Activated CD8-positive, alpha-beta memory T cell treated with anti-CD3 and anti-CD28 coated beads, Interleukin-2, amount 50 U/mL, for 1 hour (primary cell): ENCODE data around the gene XRN2.

Source experiments
- DNase-seq: peaks from one replicate; pipeline ENCODE4 v3.0.0-alpha.2; 2020; ENCODE audit errors: extremely low read depth

XRN2 gene

DNA sequence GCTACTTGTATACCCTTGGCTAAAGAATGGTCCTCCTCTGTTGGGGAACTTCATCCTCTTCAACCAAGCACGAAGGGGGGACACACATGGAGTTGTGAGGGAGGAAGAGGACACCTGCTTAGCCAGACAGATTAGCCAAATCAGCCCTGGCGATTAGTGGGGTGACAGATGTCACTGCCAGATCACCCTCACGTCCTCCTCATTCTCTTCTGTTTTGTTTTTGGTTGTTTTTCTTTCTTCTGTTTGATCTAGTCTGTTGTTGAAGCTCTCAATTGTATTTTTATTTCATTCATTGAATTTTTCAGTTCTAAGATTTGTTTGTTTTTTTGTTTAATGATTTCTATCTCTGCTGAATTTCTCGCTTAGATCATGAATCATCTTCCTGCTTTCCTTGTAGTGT is 121.7 kb downstream of the XRN2 start:
- DNase-seq, result no peak

DNA sequence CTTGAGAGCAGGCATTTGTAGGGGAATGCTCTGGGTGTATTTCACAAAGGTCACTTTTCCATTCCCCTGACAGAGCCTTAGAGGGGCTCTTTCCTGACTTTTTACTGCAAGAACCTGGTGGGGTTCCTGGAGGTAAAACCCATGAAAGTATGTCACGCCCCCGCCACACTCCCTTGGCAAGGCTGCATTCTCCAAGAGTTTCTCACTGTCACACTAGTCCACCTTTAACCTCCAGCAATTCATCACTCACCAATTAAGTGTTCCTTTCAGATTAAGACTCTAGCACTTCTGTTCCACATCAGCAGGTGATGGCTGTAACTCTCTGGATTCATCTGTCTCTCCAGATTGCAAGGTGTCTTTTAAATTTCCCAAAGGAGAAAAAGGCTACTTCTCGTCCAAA is 126.9 kb downstream of the XRN2 start:
- DNase-seq, result no peak

DNA sequence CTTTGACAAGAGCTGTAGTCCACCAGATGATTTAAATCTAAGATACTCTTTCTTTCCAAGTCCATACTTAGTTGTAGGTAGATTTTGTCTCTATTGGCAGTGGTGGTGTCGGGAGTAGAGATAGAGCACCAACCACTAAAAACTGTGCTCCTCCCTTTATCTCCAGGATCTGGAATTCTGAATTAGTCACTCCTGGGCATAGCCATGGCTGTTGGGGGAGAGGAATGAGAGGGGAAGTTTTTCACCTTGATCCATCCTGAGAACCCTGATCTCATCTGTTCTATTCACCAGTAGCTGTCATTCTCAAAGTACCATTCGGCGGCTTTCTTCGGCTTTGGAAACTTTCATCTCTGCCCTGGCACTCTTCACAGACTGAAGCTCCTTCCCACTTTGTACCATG is 129.8 kb downstream of the XRN2 start:
- DNase-seq, result no peak

DNA sequence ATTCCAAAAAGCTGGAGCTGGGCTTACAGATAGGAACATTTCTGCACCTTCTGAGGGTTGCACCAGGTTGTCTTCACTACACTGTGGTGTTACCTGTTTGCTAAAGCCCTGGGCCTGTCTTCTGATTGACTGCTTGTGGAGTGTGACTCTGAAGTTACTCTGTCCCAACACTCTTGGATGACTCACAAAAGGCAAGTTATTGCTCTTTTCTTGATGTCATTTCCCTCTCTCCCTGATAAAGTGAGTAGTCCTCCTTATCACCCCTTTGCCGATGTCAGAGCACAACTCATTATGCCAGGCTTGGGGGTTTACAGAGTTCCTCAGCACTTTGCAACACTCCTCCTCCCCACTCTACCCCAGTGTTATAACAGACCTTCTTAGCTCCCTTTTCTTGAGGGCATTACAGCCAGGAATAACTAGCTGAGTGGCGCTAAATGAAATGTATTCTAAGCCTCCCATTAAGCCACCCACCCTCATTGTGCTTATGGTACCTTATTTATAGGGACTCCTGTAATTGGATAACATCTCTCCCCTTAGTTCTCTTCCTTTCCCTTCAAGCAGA is 130.3 kb downstream of the XRN2 start:
- no peak for DNase-seq

- DNase-seq, result no peak
Observed at GRCh38 chr20:21435576-21435975, 132.4 kb downstream of the XRN2 start.

- DNase-seq, result no peak
Observed at GRCh38 chr20:21436205-21436604, 133.1 kb downstream of the XRN2 start.

DNA sequence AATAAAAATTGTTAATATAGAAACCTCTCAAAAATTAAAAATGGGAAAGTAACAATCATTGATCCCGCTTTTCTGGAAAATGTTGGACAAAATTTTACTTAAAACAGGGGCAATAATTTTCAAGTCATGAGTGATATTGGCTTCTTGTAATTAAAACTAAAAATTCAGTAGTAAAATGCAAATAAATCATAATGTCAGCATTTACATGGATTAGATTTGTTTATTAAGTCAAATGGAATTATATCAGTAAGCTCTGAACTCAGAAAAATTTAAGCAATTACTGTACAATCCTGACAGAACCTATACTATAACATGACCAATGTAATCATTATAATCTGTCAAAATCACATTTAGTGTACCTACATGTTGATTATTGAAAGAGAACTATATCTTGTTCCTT is 134.1 kb downstream of the XRN2 start:
- DNase-seq, result no peak

DNA sequence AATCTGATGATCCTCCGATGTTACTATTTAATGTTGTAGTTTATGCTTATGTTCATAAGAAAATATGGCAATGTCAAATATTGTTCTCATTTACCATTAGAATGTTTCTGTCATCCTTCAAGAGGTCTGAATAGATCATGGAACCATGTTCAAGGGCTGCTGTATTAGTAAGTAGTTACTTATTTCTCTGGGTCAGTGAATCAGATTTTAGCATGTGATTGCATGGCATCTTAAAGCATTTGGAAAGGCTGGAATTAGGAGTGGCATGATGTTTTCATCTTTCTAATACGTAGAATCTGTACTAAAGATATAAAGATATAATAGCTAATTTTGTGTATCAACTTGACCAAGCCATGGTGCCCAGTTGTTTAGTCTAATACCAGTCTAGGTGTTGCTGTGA is 134.7 kb downstream of the XRN2 start:
- no peak for DNase-seq
